ENCODE data around the gene CDH4.

CDH4 gene

GRCh38 chr20:61571916-61572711 is 320.1 kb downstream of the CDH4 start:
- DNase-seq: no peak

GRCh38 chr20:61572789-61573188 is 320.7 kb downstream of the CDH4 start:
- DNase-seq: no peak

- no peak for DNase-seq
These were observed 321.6 kb downstream of the CDH4 start for GRCh38 chr20:61573415-61574305.

- no peak for DNase-seq
These were observed 323.3 kb downstream of the CDH4 start for GRCh38 chr20:61575151-61575937.

- no peak for DNase-seq
These were observed 324.3 kb downstream of the CDH4 start for GRCh38 chr20:61576372-61576771.

- no peak for DNase-seq
These were observed 325.0 kb downstream of the CDH4 start for GRCh38 chr20:61577065-61577464.

GRCh38 chr20:61579908-61580307 is 327.8 kb downstream of the CDH4 start:
- DNase-seq: no peak

GRCh38 chr20:61580958-61581824 is 329.1 kb downstream of the CDH4 start:
- DNase-seq: no peak

GRCh38 chr20:61581825-61582188 is 329.7 kb downstream of the CDH4 start:
- DNase-seq: no peak

- no peak for DNase-seq
These were observed 330.3 kb downstream of the CDH4 start for GRCh38 chr20:61582196-61582923.

GRCh38 chr20:61583356-61583755 is 331.3 kb downstream of the CDH4 start:
- no peak for DNase-seq

GRCh38 chr20:61584851-61585250 is 332.8 kb downstream of the CDH4 start:
- DNase-seq: no peak

- DNase-seq: no peak
These were observed 333.7 kb downstream of the CDH4 start for GRCh38 chr20:61585764-61586163.

- no peak for DNase-seq
These were observed 335.0 kb downstream of the CDH4 start for GRCh38 chr20:61587036-61587435.

GRCh38 chr20:61587681-61588289 is 335.7 kb downstream of the CDH4 start:
- no peak for DNase-seq

GRCh38 chr20:61588411-61589385 is 336.6 kb downstream of the CDH4 start:
- no peak for DNase-seq

- no peak for DNase-seq
These were observed 338.2 kb downstream of the CDH4 start for GRCh38 chr20:61590236-61590635.

- no peak for DNase-seq
These were observed 341.5 kb downstream of the CDH4 start for GRCh38 chr20:61593516-61593915.

- no peak for DNase-seq
These were observed 342.1 kb downstream of the CDH4 start for GRCh38 chr20:61594198-61594597.

GRCh38 chr20:61595216-61595615 is 343.2 kb downstream of the CDH4 start:
- no peak for DNase-seq

All from KG1 (cell line).